Hepatocyte (in vitro differentiated cells): ENCODE results near the gene CROCC. TPM values are rescaled to one million over a fixed set of nuclear protein-coding genes. Genes with fewer than 3 reads are reported as not detected.
"Not testable (repeated sequence)": the region's sequence is repeated elsewhere in the genome, so short reads cannot be mapped to it uniquely, and the experiment has no call there.

ENCODE experiments used
- DNase-seq: peaks from one replicate; pipeline ENCODE4 v3.0.0-alpha.2; 2016; ENCODE audit warnings: low spot score
- H2AFZ ChIP-seq: fragments of 200-600 bp; sonication (generic); 2 replicates; pipeline ENCODE4 v1.6.0; 2016; ENCODE audit warnings: antibody characterized with exemption, mild to moderate bottlenecking
- H3K27ac ChIP-seq: fragments of 200-600 bp; sonication (generic); 2 replicates; pipeline ENCODE4 v1.5.1; 2016; ENCODE audit warnings: mild to moderate bottlenecking
- H3K27me3 ChIP-seq: fragments of 200-600 bp; sonication (generic); 2 replicates; pipeline ENCODE4 v1.6.1; 2016
- H3K36me3 ChIP-seq: fragments of 200-600 bp; sonication (generic); replicated peaks from 2 replicates; pipeline ENCODE4 v1.5.1; 2016; ENCODE audit warnings: low read depth; ENCODE audit not compliant: insufficient read depth
- H3K4me1 ChIP-seq: fragments of 200-600 bp; sonication (generic); 2 replicates; pipeline ENCODE4 v1.5.1; 2016; ENCODE audit warnings: mild to moderate bottlenecking, moderate library complexity; ENCODE audit not compliant: insufficient read depth
- H3K4me2 ChIP-seq: fragments of 200-600 bp; sonication (generic); 2 replicates; pipeline ENCODE4 v1.6.0; 2016
- H3K4me3 ChIP-seq: fragments of 200-600 bp; sonication (generic); 2 replicates; pipeline ENCODE4 v1.5.1; 2016; ENCODE audit warnings: mild to moderate bottlenecking
- H3K79me2 ChIP-seq: fragments of 200-600 bp; sonication (generic); 2 replicates; pipeline ENCODE4 v1.6.0; 2017; ENCODE audit warnings: mild to moderate bottlenecking
- H3K9me2 ChIP-seq: fragments of 200-600 bp; sonication (generic); replicated peaks from 2 replicates; pipeline ENCODE4 v1.6.0; 2017; ENCODE audit warnings: mild to moderate bottlenecking; ENCODE audit not compliant: insufficient read depth
- H3K9me3 ChIP-seq: fragments of 200-600 bp; sonication (generic); 2 replicates; pipeline ENCODE4 v1.5.1; 2016; ENCODE audit warnings: low read depth, mild to moderate bottlenecking
- H4K20me1 ChIP-seq: fragments of 200-600 bp; sonication (generic); 2 replicates; pipeline ENCODE4 v1.6.0; 2016; ENCODE audit warnings: mild to moderate bottlenecking; ENCODE audit not compliant: insufficient read depth, poor library complexity, severe bottlenecking
- CTCF ChIP-seq: fragments of 200-600 bp; sonication (generic); IDR thresholded peaks from 2 replicates; pipeline ENCODE4 v1.5.1; 2016; ENCODE audit warnings: antibody characterized with exemption, mild to moderate bottlenecking; ENCODE audit not compliant: poor library complexity
- EZH2 ChIP-seq: fragments of 200-600 bp; sonication (generic); IDR thresholded peaks from 2 replicates; pipeline ENCODE4 v1.6.1; 2016; ENCODE audit warnings: antibody characterized with exemption, mild to moderate bottlenecking, borderline replicate concordance
- EZH2phosphoT487 ChIP-seq: fragments of 200-600 bp; sonication (generic); IDR thresholded peaks from one replicate; pipeline ENCODE4 v1.6.1; 2018; ENCODE audit warnings: antibody characterized with exemption, mild to moderate bottlenecking, low read depth, moderate library complexity; ENCODE audit not compliant: unreplicated experiment, severe bottlenecking
- WGBS: methylation state at CpG from one replicate; pipeline ENCODE4 v1.1.6; 2016; ENCODE audit warnings: low lambda C conversion rate; ENCODE audit errors: missing lambda C conversion rate; 5-methylcytosine and 5-hydroxymethylcytosine counted together
- polyA plus RNA-seq: library from polyadenylated mRNA; unstranded; fragments of >200 nt; fragmentation: Nextera tagmentation; extraction: Ambion mirVana; gene quantifications from 2 replicates; pipeline ENCODE4 v1.2.1, GENCODE V29; 2016
- total RNA-seq: library from RNA; depleted of rRNA; stranded (reverse); fragments of >200 nt; gene quantifications from 2 replicates; pipeline ENCODE4 v1.2.3, GENCODE V29; 2014

Gene CROCC
- total and polyA plus RNA-seq, 2 experiments from 2014 or later = 21.9 to 23.0 TPM

DNA sequence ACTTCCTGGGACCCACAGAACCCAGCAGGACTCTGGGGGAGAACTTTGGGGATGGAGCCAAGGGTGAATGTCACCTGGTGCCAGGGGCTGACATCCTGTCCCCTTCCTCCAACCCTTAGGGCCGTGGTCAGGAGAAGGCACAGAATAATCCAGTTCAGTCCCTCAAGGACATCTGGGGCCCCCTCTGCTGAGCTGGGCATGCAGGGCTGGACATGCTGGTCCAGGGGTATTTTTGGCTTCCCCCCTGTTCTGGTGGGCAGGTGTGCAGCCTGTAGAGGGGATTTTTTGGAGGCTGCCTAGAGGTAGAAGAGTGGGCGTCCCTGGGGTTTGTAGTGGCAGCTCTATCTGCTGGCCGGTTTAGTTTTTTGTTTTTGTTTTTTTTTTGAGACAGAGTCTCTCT lies 3.4 kb upstream of the CROCC start:
- WGBS = 88% methylated on average over 3 of the region's 3 CpGs
- H2AFZ ChIP-seq = no peak overlapping the region
- H3K36me3 ChIP-seq = no peaks in the 10 kb centered on the region
- H3K9me3 ChIP-seq = no peaks in the 10 kb centered on the region
- no peak overlapping the region for H3K27ac ChIP-seq
- DNase-seq = no peak
- H3K9me2 ChIP-seq = no peaks in the 10 kb centered on the region
- H3K27me3 ChIP-seq = no peaks in the 10 kb centered on the region
- no peaks in the 10 kb centered on the region for H3K79me2 ChIP-seq
- H3K4me3 ChIP-seq = no peak overlapping the region
- TF ChIP-seq EZH2phosphoT487 (no peak), CTCF (no peak), EZH2 (no peak)
- peaks cover 2% of the 10 kb centered on the region for H3K4me1 ChIP-seq
- H3K4me2 ChIP-seq = no peak overlapping the region
- H4K20me1 ChIP-seq = no peaks in the 10 kb centered on the region

DNA sequence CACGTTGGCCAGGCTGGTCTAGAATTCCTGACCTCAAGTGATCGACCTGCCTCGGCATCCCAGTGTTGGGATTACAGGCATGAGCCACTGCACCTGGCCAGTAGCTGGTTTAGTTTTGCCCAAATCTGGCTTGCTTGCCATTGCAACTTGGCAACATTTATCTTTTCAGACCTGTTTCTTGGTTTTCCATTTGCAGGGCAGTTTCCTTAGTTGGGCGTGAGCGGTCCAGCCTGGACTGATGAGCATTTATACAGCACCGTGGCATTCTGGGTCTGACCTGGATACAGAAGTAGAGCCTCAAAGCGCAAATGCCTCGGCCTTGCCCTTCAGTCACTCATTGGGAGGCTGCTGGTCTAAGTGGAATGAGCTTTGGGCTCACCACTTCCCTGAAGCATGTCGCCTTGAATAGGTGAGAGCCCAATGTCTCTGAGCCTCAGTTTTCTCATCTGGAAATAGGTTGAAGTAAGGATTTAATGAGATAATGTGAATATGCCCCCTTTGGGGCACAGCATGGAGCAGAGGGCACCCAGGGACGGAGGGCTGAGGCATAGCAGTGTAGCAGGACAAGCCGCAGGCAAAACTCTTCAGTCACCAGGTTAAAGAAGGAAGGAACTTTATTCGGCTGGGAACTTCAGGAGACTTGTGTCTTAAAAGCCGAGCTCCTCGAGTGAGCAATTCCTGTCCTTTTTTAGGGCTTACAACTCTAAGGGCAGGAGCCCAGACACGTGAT lies 2.6 kb upstream of the CROCC start:
- H3K36me3 ChIP-seq, H3K9me2 ChIP-seq, DNase-seq, H3K4me1 ChIP-seq, H3K9me3 ChIP-seq, H3K79me2 ChIP-seq, H2AFZ ChIP-seq, H4K20me1 ChIP-seq, H3K4me3 ChIP-seq, H3K27ac ChIP-seq, H3K4me2 ChIP-seq, H3K27me3 ChIP-seq: not testable (repeated sequence)
- WGBS = 87% methylated on average over 15 of the region's 15 CpGs

DNA sequence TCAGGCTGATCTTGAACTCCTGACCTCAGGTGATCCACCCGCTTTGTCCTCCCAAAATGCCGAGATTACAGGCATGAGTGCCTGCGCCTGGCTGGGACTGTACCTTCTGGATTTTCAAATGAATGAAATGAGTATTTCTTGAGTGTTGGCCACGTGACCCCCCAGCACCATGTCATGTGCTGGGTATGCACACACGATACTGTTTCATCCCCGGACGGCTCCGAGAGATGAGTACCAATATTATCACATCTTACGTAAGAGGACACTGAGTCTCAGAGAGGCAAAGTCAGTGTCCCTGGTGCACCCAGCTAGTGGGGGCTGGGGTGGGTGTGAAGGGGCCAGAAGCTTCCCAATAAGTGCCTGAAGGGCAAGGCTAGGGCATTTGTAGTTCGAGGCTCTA lies 780 bp upstream of the CROCC start:
- H3K27me3 ChIP-seq = no peaks in the 10 kb centered on the region
- H3K4me1 ChIP-seq = no peaks in the 10 kb centered on the region
- 92% methylated on average over 10 of the region's 10 CpGs for WGBS
- H4K20me1 ChIP-seq = no peaks in the 10 kb centered on the region
- H3K36me3 ChIP-seq = no peaks in the 10 kb centered on the region
- no peak for DNase-seq
- H3K9me2 ChIP-seq = no peaks in the 10 kb centered on the region
- no peaks in the 10 kb centered on the region for H3K9me3 ChIP-seq
- H3K27ac ChIP-seq = no peak overlapping the region
- no peak overlapping the region for H3K4me2 ChIP-seq
- TF ChIP-seq CTCF = no peak
- TF ChIP-seq EZH2 = no peak
- TF ChIP-seq EZH2phosphoT487 = no peak
- no peak overlapping the region for H2AFZ ChIP-seq
- no peaks in the 10 kb centered on the region for H3K79me2 ChIP-seq
- H3K4me3 ChIP-seq = no peak overlapping the region

- Histone ChIP-seq H4K20me1 (no peaks in the 10 kb centered on the region), H3K9me2 (no peaks in the 10 kb centered on the region), H3K27me3 (no peaks in the 10 kb centered on the region), H3K27ac (no peak overlapping the region), H3K4me3 (no peak overlapping the region), H3K79me2 (no peaks in the 10 kb centered on the region), H3K36me3 (no peaks in the 10 kb centered on the region), H3K4me2 (no peak overlapping the region), H2AFZ (no peak overlapping the region), H3K9me3 (no peaks in the 10 kb centered on the region), H3K4me1 (peaks cover 4% of the 10 kb centered on the region)
- WGBS = over 99% methylated on average over 10 of the region's 10 CpGs
- no peak for TF ChIP-seq EZH2phosphoT487
- no peak for TF ChIP-seq EZH2
- TF ChIP-seq CTCF = no peak
- no peak for DNase-seq
Observed at GRCh38 chr1:16922466-16922865, 735 bp downstream of the CROCC start.
